GM23338 (cell line): ENCODE results near the gene ETF1. TPM values are rescaled to one million over a fixed set of nuclear protein-coding genes. Genes with fewer than 3 reads are reported as not detected.

ENCODE experiments used
- ATAC-seq: fragments of 200-7000 bp; cut with Tn5 transposase; 3 replicates; pipeline ENCODE4 v1.9.1; 2020
- DNase-seq: peaks from one replicate; pipeline ENCODE4 v3.0.0-alpha.2; 2015; ENCODE audit warnings: low spot score
- H2AFZ ChIP-seq: fragments of 200-600 bp; sonication (generic); 2 replicates; pipeline ENCODE4 v1.8.0; 2016; ENCODE audit warnings: antibody characterized with exemption, mild to moderate bottlenecking, moderate library complexity
- H3F3A ChIP-seq: fragments of 200-600 bp; sonication (generic); replicated peaks from 2 replicates; pipeline ENCODE4 v1.8.0; 2017; ENCODE audit warnings: antibody characterized with exemption, mixed run types, low read depth
- H3K27ac ChIP-seq: fragments of 200-600 bp; sonication (generic); 2 replicates; pipeline ENCODE4 v1.6.1; 2016; ENCODE audit warnings: low read depth
- H3K27me3 ChIP-seq: fragments of 200-600 bp; sonication (generic); 2 replicates; pipeline ENCODE4 v1.8.0; 2016; ENCODE audit warnings: mild to moderate bottlenecking, mixed run types, moderate library complexity; ENCODE audit not compliant: insufficient read depth
- H3K36me3 ChIP-seq: fragments of 200-600 bp; sonication (generic); 2 replicates; pipeline ENCODE4 v1.8.0; 2016; ENCODE audit warnings: mild to moderate bottlenecking; ENCODE audit not compliant: insufficient read depth
- H3K4me1 ChIP-seq: fragments of 200-600 bp; sonication (generic); 2 replicates; pipeline ENCODE4 v1.8.0; 2016; ENCODE audit warnings: mild to moderate bottlenecking, moderate library complexity; ENCODE audit not compliant: insufficient read depth
- H3K4me2 ChIP-seq: fragments of 200-600 bp; sonication (generic); 2 replicates; pipeline ENCODE4 v1.7.1; 2017; ENCODE audit warnings: mixed run types
- H3K4me3 ChIP-seq: fragments of 200-600 bp; sonication (generic); 2 replicates; pipeline ENCODE4 v1.6.1; 2016; ENCODE audit warnings: mixed run types
- H3K79me2 ChIP-seq: fragments of 200-600 bp; sonication (generic); replicated peaks from 2 replicates; pipeline ENCODE4 v1.8.0; 2017; ENCODE audit warnings: mild to moderate bottlenecking; ENCODE audit not compliant: insufficient read depth
- H3K9me2 ChIP-seq: fragments of 200-600 bp; sonication (generic); 2 replicates; pipeline ENCODE4 v1.8.0; 2017; ENCODE audit not compliant: insufficient read depth
- H4K20me1 ChIP-seq: fragments of 200-600 bp; sonication (generic); replicated peaks from 2 replicates; pipeline ENCODE4 v1.8.0; 2017; ENCODE audit warnings: mild to moderate bottlenecking; ENCODE audit not compliant: insufficient read depth
- H3K27ac Mint-ChIP-seq: 2 replicates; pipeline ENCODE4 v1.8.0; 2020; ENCODE audit warnings: inconsistent platforms, mild to moderate bottlenecking, moderate library complexity, mixed read lengths
- H3K27me3 Mint-ChIP-seq: 3 replicates; pipeline ENCODE4 v1.8.0; 2022; ENCODE audit warnings: low read depth, mild to moderate bottlenecking, moderate library complexity, mixed read lengths, inconsistent platforms; ENCODE audit not compliant: insufficient read depth, poor library complexity
- H3K36me3 Mint-ChIP-seq: 3 replicates; pipeline ENCODE4 v1.8.0; 2021; ENCODE audit warnings: low read depth, mild to moderate bottlenecking, inconsistent platforms, moderate library complexity, mixed read lengths
- H3K4me1 Mint-ChIP-seq: 3 replicates; pipeline ENCODE4 v1.8.0; 2020; ENCODE audit warnings: mild to moderate bottlenecking, inconsistent platforms, mixed read lengths
- H3K4me3 Mint-ChIP-seq: 3 replicates; pipeline ENCODE4 v1.8.0; 2021; ENCODE audit warnings: moderate library complexity, mild to moderate bottlenecking, inconsistent platforms, mixed read lengths
- H3K9me3 Mint-ChIP-seq: 3 replicates; pipeline ENCODE4 v1.8.0; 2020; ENCODE audit warnings: moderate library complexity, mild to moderate bottlenecking, inconsistent platforms, mixed read lengths
- CREB1 ChIP-seq: fragments of 250-450 bp; sonication (Bioruptor Pico); IDR thresholded peaks from 2 replicates; pipeline ENCODE4 v1.5.0; 2020; ENCODE audit warnings: low read depth, mild to moderate bottlenecking, moderate library complexity
- ETS1 ChIP-seq: IDR thresholded peaks from 2 replicates; pipeline ENCODE4 v1.6.1; 2016; ENCODE audit warnings: antibody characterized with exemption
- JUNB ChIP-seq: IDR thresholded peaks from one replicate; pipeline ENCODE4 v1.6.1; 2016; ENCODE audit warnings: antibody characterized with exemption; ENCODE audit not compliant: unreplicated experiment
- NANOG ChIP-seq: IDR thresholded peaks from 2 replicates; pipeline ENCODE4 v1.6.1; 2016; ENCODE audit warnings: antibody characterized with exemption, borderline replicate concordance
- STAT1 ChIP-seq: IDR thresholded peaks from one replicate; pipeline ENCODE4 v1.6.1; 2016; ENCODE audit warnings: antibody characterized with exemption; ENCODE audit not compliant: unreplicated experiment
- polyA plus RNA-seq: library from polyadenylated mRNA; unstranded; fragments of >200 nt; fragmentation: Nextera tagmentation; extraction: Ambion mirVana; gene quantifications from 2 replicates; pipeline ENCODE4 v1.2.1, GENCODE V29; 2016
- total RNA-seq: library from RNA; depleted of rRNA; stranded (reverse); fragments of >200 nt; shearing (Covaris generic); gene quantifications from 2 replicates; pipeline ENCODE4 v1.2.3, GENCODE V29; 2014
- TF ChIP-seq, protein P1 (sequence below): fragments of 250-450 bp; sonication (Bioruptor Pico); IDR thresholded peaks from 2 replicates; pipeline ENCODE4 v1.5.0; 2020; ENCODE audit warnings: mild to moderate bottlenecking, moderate library complexity
- TF ChIP-seq, protein P2 (sequence below): IDR thresholded peaks from one replicate; pipeline ENCODE4 v1.6.1; 2018; ENCODE audit warnings: antibody characterized with exemption; ENCODE audit not compliant: unreplicated experiment

Gene ETF1
- total and polyA plus RNA-seq, 2 experiments from 2014 or later: 68.9 to 136 TPM

DNA sequence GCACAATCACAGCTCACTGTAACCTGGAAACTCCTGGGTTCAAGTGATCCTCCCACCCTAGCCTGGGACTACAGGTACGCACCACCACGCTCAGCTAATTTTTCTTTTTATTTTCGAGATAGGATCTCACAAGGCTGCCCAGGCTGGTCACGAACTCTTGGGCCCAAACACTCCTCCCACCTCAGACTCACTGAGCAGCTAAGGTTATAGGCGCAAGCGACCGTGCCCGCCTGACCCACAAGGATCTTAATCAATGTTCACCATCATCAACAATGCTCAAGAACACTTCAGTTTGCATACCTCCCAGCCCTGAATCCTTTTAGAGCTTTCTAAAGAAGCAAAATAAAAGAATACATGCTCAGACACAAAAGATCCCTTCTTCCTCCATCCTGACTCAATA is 13.2 kb downstream of the ETF1 start:
- no peaks in the 10 kb centered on the region for H3K27me3 Mint-ChIP-seq
- Histone ChIP-seq H3K4me2 (no peak overlapping the region), H3K36me3 (no peaks in the 10 kb centered on the region; the same call in 1 of the 2 replicates), H3K27me3 (no peaks in the 10 kb centered on the region), H3F3A (0 out of 2 replicates have a peak, but pooled peaks cover 4% of the 10 kb centered on the region), H3K4me3 (no peak overlapping the region), H3K9me2 (no peaks in the 10 kb centered on the region), H2AFZ (no peak overlapping the region), H3K4me1 (no peaks in the 10 kb centered on the region; the same call in 1 of the 2 replicates), H3K27ac (peak overlapping the region; percentile 35; the same call in 1 of the 2 replicates), H3K79me2 (peaks cover 100% of the 10 kb centered on the region), H4K20me1 (peaks cover 83% of the 10 kb centered on the region)
- no peak for DNase-seq
- H3K27ac Mint-ChIP-seq: no peak overlapping the region
- H3K4me1 Mint-ChIP-seq: peaks cover 25% of the 10 kb centered on the region
- H3K4me3 Mint-ChIP-seq: no peak overlapping the region
- no peaks in the 10 kb centered on the region for H3K9me3 Mint-ChIP-seq
- TF ChIP-seq CREB1: no peak
- TF ChIP-seq ETS1: no peak
- TF ChIP-seq JUNB: no peak
- TF ChIP-seq, protein P1, sequence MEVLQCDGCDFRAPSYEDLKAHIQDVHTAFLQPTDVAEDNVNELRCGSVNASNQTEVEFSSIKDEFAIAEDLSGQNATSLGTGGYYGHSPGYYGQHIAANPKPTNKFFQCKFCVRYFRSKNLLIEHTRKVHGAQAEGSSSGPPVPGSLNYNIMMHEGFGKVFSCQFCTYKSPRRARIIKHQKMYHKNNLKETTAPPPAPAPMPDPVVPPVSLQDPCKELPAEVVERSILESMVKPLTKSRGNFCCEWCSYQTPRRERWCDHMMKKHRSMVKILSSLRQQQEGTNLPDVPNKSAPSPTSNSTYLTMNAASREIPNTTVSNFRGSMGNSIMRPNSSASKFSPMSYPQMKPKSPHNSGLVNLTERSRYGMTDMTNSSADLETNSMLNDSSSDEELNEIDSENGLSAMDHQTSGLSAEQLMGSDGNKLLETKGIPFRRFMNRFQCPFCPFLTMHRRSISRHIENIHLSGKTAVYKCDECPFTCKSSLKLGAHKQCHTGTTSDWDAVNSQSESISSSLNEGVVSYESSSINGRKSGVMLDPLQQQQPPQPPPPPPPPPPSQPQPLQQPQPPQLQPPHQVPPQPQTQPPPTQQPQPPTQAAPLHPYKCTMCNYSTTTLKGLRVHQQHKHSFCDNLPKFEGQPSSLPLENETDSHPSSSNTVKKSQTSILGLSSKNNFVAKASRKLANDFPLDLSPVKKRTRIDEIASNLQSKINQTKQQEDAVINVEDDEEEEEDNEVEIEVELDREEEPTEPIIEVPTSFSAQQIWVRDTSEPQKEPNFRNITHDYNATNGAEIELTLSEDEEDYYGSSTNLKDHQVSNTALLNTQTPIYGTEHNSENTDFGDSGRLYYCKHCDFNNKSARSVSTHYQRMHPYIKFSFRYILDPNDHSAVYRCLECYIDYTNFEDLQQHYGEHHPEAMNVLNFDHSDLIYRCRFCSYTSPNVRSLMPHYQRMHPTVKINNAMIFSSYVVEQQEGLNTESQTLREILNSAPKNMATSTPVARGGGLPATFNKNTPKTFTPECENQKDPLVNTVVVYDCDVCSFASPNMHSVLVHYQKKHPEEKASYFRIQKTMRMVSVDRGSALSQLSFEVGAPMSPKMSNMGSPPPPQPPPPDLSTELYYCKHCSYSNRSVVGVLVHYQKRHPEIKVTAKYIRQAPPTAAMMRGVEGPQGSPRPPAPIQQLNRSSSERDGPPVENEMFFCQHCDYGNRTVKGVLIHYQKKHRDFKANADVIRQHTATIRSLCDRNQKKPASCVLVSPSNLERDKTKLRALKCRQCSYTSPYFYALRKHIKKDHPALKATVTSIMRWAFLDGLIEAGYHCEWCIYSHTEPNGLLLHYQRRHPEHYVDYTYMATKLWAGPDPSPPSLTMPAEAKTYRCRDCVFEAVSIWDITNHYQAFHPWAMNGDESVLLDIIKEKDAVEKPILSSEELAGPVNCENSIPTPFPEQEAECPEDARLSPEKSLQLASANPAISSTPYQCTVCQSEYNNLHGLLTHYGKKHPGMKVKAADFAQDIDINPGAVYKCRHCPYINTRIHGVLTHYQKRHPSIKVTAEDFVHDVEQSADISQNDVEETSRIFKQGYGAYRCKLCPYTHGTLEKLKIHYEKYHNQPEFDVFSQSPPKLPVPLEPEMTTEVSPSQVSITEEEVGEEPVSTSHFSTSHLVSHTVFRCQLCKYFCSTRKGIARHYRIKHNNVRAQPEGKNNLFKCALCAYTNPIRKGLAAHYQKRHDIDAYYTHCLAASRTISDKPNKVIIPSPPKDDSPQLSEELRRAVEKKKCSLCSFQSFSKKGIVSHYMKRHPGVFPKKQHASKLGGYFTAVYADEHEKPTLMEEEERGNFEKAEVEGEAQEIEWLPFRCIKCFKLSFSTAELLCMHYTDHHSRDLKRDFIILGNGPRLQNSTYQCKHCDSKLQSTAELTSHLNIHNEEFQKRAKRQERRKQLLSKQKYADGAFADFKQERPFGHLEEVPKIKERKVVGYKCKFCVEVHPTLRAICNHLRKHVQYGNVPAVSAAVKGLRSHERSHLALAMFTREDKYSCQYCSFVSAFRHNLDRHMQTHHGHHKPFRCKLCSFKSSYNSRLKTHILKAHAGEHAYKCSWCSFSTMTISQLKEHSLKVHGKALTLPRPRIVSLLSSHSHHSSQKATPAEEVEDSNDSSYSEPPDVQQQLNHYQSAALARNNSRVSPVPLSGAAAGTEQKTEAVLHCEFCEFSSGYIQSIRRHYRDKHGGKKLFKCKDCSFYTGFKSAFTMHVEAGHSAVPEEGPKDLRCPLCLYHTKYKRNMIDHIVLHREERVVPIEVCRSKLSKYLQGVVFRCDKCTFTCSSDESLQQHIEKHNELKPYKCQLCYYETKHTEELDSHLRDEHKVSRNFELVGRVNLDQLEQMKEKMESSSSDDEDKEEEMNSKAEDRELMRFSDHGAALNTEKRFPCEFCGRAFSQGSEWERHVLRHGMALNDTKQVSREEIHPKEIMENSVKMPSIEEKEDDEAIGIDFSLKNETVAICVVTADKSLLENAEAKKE: no peak
- TF ChIP-seq, protein P2, sequence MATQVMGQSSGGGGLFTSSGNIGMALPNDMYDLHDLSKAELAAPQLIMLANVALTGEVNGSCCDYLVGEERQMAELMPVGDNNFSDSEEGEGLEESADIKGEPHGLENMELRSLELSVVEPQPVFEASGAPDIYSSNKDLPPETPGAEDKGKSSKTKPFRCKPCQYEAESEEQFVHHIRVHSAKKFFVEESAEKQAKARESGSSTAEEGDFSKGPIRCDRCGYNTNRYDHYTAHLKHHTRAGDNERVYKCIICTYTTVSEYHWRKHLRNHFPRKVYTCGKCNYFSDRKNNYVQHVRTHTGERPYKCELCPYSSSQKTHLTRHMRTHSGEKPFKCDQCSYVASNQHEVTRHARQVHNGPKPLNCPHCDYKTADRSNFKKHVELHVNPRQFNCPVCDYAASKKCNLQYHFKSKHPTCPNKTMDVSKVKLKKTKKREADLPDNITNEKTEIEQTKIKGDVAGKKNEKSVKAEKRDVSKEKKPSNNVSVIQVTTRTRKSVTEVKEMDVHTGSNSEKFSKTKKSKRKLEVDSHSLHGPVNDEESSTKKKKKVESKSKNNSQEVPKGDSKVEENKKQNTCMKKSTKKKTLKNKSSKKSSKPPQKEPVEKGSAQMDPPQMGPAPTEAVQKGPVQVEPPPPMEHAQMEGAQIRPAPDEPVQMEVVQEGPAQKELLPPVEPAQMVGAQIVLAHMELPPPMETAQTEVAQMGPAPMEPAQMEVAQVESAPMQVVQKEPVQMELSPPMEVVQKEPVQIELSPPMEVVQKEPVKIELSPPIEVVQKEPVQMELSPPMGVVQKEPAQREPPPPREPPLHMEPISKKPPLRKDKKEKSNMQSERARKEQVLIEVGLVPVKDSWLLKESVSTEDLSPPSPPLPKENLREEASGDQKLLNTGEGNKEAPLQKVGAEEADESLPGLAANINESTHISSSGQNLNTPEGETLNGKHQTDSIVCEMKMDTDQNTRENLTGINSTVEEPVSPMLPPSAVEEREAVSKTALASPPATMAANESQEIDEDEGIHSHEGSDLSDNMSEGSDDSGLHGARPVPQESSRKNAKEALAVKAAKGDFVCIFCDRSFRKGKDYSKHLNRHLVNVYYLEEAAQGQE: no peak
- TF ChIP-seq NANOG: no peak
- TF ChIP-seq STAT1: no peak
- H3K36me3 Mint-ChIP-seq: peaks cover 58% of the 10 kb centered on the region
- no peak for ATAC-seq
